ENCODE measurements around the gene SLC25A20.

Gene SLC25A20

DNA sequence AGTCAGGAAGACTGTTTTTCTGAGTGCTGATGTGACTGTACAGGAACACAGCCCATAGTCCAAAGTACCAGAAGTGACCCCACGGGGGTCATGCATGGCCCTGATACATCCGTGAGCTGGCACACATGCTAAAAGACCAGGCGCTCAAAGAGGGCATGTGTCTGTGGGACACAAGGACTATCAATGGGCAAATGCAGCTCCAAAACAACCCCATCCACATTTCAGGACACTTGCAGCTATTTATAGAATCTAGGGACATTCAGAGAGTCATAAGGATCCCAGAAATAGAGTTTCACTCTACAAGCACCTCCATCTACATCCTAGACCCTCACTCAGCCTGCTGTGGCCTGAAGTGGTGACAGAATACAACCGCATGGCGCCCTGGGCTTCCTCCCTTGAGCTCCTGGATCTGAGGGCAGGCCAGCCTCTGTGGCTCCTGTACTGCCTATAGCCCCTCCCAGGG lies 17.0 kb downstream of the SLC25A20 start:
- Histone ChIP-seq H3K4me2 (ENCODE audit: insufficient read depth, low read length, poor library complexity, severe bottlenecking) (no peak overlapping the region), H3K14ac (ENCODE audit: low read length) (no peak overlapping the region), H3K4ac (ENCODE audit: low read length) (no peak overlapping the region), H3K36me3 (replicated peaks in 1 of 2; ENCODE audit: control insufficient read depth in 2 of 2, insufficient read depth in 2 of 2, low read length in 2 of 2) (no peaks in the 10 kb centered on the region), H2BK120ac (ENCODE audit: low read depth, low read length) (no peak overlapping the region), H3K4me3 (ENCODE audit: low read length in 2 of 2) (no peak overlapping the region), H3K4me1 (ENCODE audit: control insufficient read depth in 2 of 2, insufficient read depth in 1 of 2, low read depth in 1 of 2, low read length in 2 of 2) (no peaks in the 10 kb centered on the region), H3K27ac (replicated peaks; ENCODE audit: low read length) (no peak overlapping the region), H3K18ac (ENCODE audit: low read length) (no peak overlapping the region), H4K8ac (ENCODE audit: low read depth, low read length) (no peak overlapping the region), H2BK5ac (ENCODE audit: low read length) (no peak overlapping the region), H3K9me3 (replicated peaks in 1 of 2; ENCODE audit: control insufficient read depth in 2 of 2, insufficient read depth in 1 of 2, low read depth in 1 of 2, low read length in 2 of 2) (no peaks in the 10 kb centered on the region), H2AFZ (ENCODE audit: low read length) (no peak overlapping the region), H2BK15ac (ENCODE audit: low read length) (no peak overlapping the region), H2AK5ac (ENCODE audit: low read depth, low read length) (no peak overlapping the region), H2BK12ac (ENCODE audit: low read length) (no peak overlapping the region), H4K91ac (ENCODE audit: low read depth, low read length, poor library complexity) (no peak overlapping the region), H3K79me1 (ENCODE audit: low read depth, low read length) (no peaks in the 10 kb centered on the region), H3K27me3 (ENCODE audit: control insufficient read depth in 3 of 3, insufficient read depth in 3 of 3, low read depth in 1 of 3, low read length in 3 of 3) (no peaks in the 10 kb centered on the region), H3K23ac (ENCODE audit: low read depth, low read length, poor library complexity) (no peak overlapping the region), H3K9ac (ENCODE audit: low read depth, low read length, poor library complexity) (no peak overlapping the region)
- DNase-seq (ENCODE audit: low spot score): no peak
- no CpG with 5 or more reads among the region's 5 CpGs for WGBS, 2 donors (ENCODE audit: extremely low coverage in 2 of 2, insufficient read length in 2 of 2, insufficient replicate concordance in 1 of 2)

- Histone ChIP-seq H3K79me1 (ENCODE audit: low read depth, low read length) (no peaks in the 10 kb centered on the region), H3K4me1 (ENCODE audit: control insufficient read depth in 2 of 2, insufficient read depth in 1 of 2, low read depth in 1 of 2, low read length in 2 of 2) (no peaks in the 10 kb centered on the region), H3K9ac (ENCODE audit: low read depth, low read length, poor library complexity) (no peak overlapping the region), H2AFZ (ENCODE audit: low read length) (no peak overlapping the region), H2BK15ac (ENCODE audit: low read length) (no peak overlapping the region), H3K36me3 (replicated peaks in 1 of 2; ENCODE audit: control insufficient read depth in 2 of 2, insufficient read depth in 2 of 2, low read length in 2 of 2) (no peaks in the 10 kb centered on the region), H3K27ac (replicated peaks; ENCODE audit: low read length) (no peak overlapping the region), H3K4me3 (ENCODE audit: low read length in 2 of 2) (no peak overlapping the region), H2BK5ac (ENCODE audit: low read length) (no peak overlapping the region), H2BK12ac (ENCODE audit: low read length) (no peak overlapping the region), H4K91ac (ENCODE audit: low read depth, low read length, poor library complexity) (no peak overlapping the region), H3K14ac (ENCODE audit: low read length) (no peak overlapping the region), H2BK120ac (ENCODE audit: low read depth, low read length) (no peak overlapping the region), H3K9me3 (replicated peaks in 1 of 2; ENCODE audit: control insufficient read depth in 2 of 2, insufficient read depth in 1 of 2, low read depth in 1 of 2, low read length in 2 of 2) (no peaks in the 10 kb centered on the region), H3K4me2 (ENCODE audit: insufficient read depth, low read length, poor library complexity, severe bottlenecking) (no peak overlapping the region), H4K8ac (ENCODE audit: low read depth, low read length) (no peak overlapping the region), H2AK5ac (ENCODE audit: low read depth, low read length) (no peak overlapping the region), H3K23ac (ENCODE audit: low read depth, low read length, poor library complexity) (no peak overlapping the region), H3K18ac (ENCODE audit: low read length) (no peak overlapping the region), H3K4ac (ENCODE audit: low read length) (no peak overlapping the region), H3K27me3 (ENCODE audit: control insufficient read depth in 3 of 3, insufficient read depth in 3 of 3, low read depth in 1 of 3, low read length in 3 of 3) (no peaks in the 10 kb centered on the region)
- no CpG with 5 or more reads among the region's 3 CpGs for WGBS, 2 donors (ENCODE audit: extremely low coverage in 2 of 2, insufficient read length in 2 of 2, insufficient replicate concordance in 1 of 2)
- no peak for DNase-seq (ENCODE audit: low spot score)
Observed at GRCh38 chr3:48881006-48881405, 17.7 kb downstream of the SLC25A20 start.

- H2BK120ac ChIP-seq (ENCODE audit: low read depth, low read length): no peak overlapping the region
- H2BK12ac ChIP-seq (ENCODE audit: low read length): no peak overlapping the region
- DNase-seq (ENCODE audit: low spot score): no peak
- no peak overlapping the region for H2AK5ac ChIP-seq (ENCODE audit: low read depth, low read length)
- H4K8ac ChIP-seq (ENCODE audit: low read depth, low read length): no peak overlapping the region
- no peak overlapping the region for H3K4me2 ChIP-seq (ENCODE audit: insufficient read depth, low read length, poor library complexity, severe bottlenecking)
- H3K18ac ChIP-seq (ENCODE audit: low read length): no peak overlapping the region
- no peaks in the 10 kb centered on the region for H3K27me3 ChIP-seq (ENCODE audit: control insufficient read depth in 3 of 3, insufficient read depth in 3 of 3, low read depth in 1 of 3, low read length in 3 of 3)
- no peak overlapping the region for H3K4me3 ChIP-seq (ENCODE audit: low read length in 2 of 2)
- no peak overlapping the region for H4K91ac ChIP-seq (ENCODE audit: low read depth, low read length, poor library complexity)
- H2AFZ ChIP-seq (ENCODE audit: low read length): no peak overlapping the region
- no CpG with 5 or more reads among the region's 6 CpGs for WGBS, 2 donors (ENCODE audit: extremely low coverage in 2 of 2, insufficient read length in 2 of 2, insufficient replicate concordance in 1 of 2)
- H3K23ac ChIP-seq (ENCODE audit: low read depth, low read length, poor library complexity): no peak overlapping the region
- H2BK15ac ChIP-seq (ENCODE audit: low read length): no peak overlapping the region
- H3K79me1 ChIP-seq (ENCODE audit: low read depth, low read length): no peaks in the 10 kb centered on the region
- no peaks in the 10 kb centered on the region for H3K36me3 ChIP-seq (replicated peaks in 1 of 2; ENCODE audit: control insufficient read depth in 2 of 2, insufficient read depth in 2 of 2, low read length in 2 of 2)
- no peaks in the 10 kb centered on the region for H3K4me1 ChIP-seq (ENCODE audit: control insufficient read depth in 2 of 2, insufficient read depth in 1 of 2, low read depth in 1 of 2, low read length in 2 of 2)
- no peak overlapping the region for H3K9ac ChIP-seq (ENCODE audit: low read depth, low read length, poor library complexity)
- H3K27ac ChIP-seq (replicated peaks; ENCODE audit: low read length): no peak overlapping the region
- H3K9me3 ChIP-seq (replicated peaks in 1 of 2; ENCODE audit: control insufficient read depth in 2 of 2, insufficient read depth in 1 of 2, low read depth in 1 of 2, low read length in 2 of 2): no peaks in the 10 kb centered on the region
- H2BK5ac ChIP-seq (ENCODE audit: low read length): no peak overlapping the region
- H3K14ac ChIP-seq (ENCODE audit: low read length): no peak overlapping the region
- H3K4ac ChIP-seq (ENCODE audit: low read length): no peak overlapping the region
Observed at GRCh38 chr3:48879994-48880377, 18.7 kb downstream of the SLC25A20 start.

GRCh38 chr3:48879307-48879993 lies 19.2 kb downstream of the SLC25A20 start:
- Histone ChIP-seq H4K91ac (ENCODE audit: low read depth, low read length, poor library complexity) (no peak overlapping the region), H3K79me1 (ENCODE audit: low read depth, low read length) (no peaks in the 10 kb centered on the region), H2AFZ (ENCODE audit: low read length) (no peak overlapping the region), H3K23ac (ENCODE audit: low read depth, low read length, poor library complexity) (no peak overlapping the region), H2AK5ac (ENCODE audit: low read depth, low read length) (no peak overlapping the region), H3K9ac (ENCODE audit: low read depth, low read length, poor library complexity) (no peak overlapping the region), H2BK5ac (ENCODE audit: low read length) (no peak overlapping the region), H2BK120ac (ENCODE audit: low read depth, low read length) (no peak overlapping the region), H3K27ac (replicated peaks; ENCODE audit: low read length) (no peak overlapping the region), H3K4me2 (ENCODE audit: insufficient read depth, low read length, poor library complexity, severe bottlenecking) (no peak overlapping the region), H3K14ac (ENCODE audit: low read length) (no peak overlapping the region), H2BK15ac (ENCODE audit: low read length) (no peak overlapping the region), H3K27me3 (ENCODE audit: control insufficient read depth in 3 of 3, insufficient read depth in 3 of 3, low read depth in 1 of 3, low read length in 3 of 3) (no peaks in the 10 kb centered on the region), H3K4ac (ENCODE audit: low read length) (no peak overlapping the region), H3K36me3 (replicated peaks in 1 of 2; ENCODE audit: control insufficient read depth in 2 of 2, insufficient read depth in 2 of 2, low read length in 2 of 2) (no peaks in the 10 kb centered on the region), H3K4me1 (ENCODE audit: control insufficient read depth in 2 of 2, insufficient read depth in 1 of 2, low read depth in 1 of 2, low read length in 2 of 2) (no peaks in the 10 kb centered on the region), H4K8ac (ENCODE audit: low read depth, low read length) (no peak overlapping the region), H3K9me3 (replicated peaks in 1 of 2; ENCODE audit: control insufficient read depth in 2 of 2, insufficient read depth in 1 of 2, low read depth in 1 of 2, low read length in 2 of 2) (no peaks in the 10 kb centered on the region), H2BK12ac (ENCODE audit: low read length) (no peak overlapping the region), H3K18ac (ENCODE audit: low read length) (no peak overlapping the region), H3K4me3 (ENCODE audit: low read length in 2 of 2) (no peak overlapping the region)
- no CpG with 5 or more reads among the region's 6 CpGs for WGBS, 2 donors (ENCODE audit: extremely low coverage in 2 of 2, insufficient read length in 2 of 2, insufficient replicate concordance in 1 of 2)
- DNase-seq (ENCODE audit: low spot score): no peak
